Cardiac atrium fibroblast (primary cell): Measurements from ENCODE around the gene PRR20A. TPM values are rescaled to one million over a fixed set of nuclear protein-coding genes. Genes with fewer than 3 reads are reported as not detected.

Experiments used
- total RNA-seq: library from RNA; depleted of rRNA; stranded (reverse); fragments of >200 nt; gene quantifications from 2 replicates; pipeline ENCODE4 v1.2.3, GENCODE V29; 2015

The PRR20A gene
- total RNA-seq, result not detected in 2 replicates

DNA sequence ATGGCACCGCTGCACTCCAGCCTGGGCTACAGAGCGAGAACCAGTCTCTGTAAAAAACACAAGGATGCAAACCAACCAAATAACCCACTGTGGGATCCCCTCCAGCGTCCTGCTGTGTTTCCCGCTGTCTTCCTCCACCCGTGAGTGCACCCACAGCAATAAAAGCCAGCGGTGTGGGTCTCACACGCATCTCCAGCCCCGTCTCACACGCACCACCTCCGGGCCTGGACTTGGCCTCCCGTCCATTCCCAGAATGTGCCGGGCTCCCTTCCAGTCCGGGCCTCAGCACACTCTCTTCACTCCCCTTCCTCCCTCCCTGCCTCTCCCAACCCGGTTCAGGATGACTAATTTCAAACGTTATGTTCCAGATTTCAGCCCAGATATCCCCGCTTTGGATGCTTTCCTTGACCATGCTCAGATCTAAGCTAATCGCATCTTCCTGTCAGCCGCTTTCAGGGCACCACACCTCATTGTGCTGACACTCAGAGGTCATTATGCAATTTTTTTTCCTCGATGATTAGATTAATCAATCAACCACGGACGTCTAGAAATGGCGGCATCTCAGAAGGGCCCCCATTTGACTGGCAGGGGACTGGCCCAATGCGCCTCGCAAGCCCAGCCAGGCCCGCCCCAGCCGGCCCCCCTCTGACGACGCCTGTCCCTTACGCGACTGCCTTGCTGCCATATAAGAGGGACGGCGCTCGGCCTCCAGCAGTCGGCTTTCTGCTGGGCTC lies at the start of gene PRR20A:
TSS of gene PRR20A (plus strand) at position 684 of the 734 bp plus-strand sequence. CDS start 387 bp downstream, outside the sequence.

DNA sequence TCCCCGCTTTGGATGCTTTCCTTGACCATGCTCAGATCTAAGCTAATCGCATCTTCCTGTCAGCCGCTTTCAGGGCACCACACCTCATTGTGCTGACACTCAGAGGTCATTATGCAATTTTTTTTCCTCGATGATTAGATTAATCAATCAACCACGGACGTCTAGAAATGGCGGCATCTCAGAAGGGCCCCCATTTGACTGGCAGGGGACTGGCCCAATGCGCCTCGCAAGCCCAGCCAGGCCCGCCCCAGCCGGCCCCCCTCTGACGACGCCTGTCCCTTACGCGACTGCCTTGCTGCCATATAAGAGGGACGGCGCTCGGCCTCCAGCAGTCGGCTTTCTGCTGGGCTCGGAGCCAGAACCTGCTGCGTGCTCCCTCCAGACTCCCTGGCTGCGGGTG lies 6.5 kb downstream of the PRR20A start, which contains the start of gene PRR20B:
TSS of gene PRR20B (plus strand) at position 301 of the 400 bp plus-strand sequence. CDS start 387 bp downstream, outside the sequence.

DNA sequence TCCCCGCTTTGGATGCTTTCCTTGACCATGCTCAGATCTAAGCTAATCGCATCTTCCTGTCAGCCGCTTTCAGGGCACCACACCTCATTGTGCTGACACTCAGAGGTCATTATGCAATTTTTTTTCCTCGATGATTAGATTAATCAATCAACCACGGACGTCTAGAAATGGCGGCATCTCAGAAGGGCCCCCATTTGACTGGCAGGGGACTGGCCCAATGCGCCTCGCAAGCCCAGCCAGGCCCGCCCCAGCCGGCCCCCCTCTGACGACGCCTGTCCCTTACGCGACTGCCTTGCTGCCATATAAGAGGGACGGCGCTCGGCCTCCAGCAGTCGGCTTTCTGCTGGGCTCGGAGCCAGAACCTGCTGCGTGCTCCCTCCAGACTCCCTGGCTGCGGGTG lies 13.0 kb downstream of the PRR20A start, which contains the start of gene PRR20C:
TSS of gene PRR20C (plus strand) at position 301 of the 400 bp plus-strand sequence. CDS start 387 bp downstream, outside the sequence.

DNA sequence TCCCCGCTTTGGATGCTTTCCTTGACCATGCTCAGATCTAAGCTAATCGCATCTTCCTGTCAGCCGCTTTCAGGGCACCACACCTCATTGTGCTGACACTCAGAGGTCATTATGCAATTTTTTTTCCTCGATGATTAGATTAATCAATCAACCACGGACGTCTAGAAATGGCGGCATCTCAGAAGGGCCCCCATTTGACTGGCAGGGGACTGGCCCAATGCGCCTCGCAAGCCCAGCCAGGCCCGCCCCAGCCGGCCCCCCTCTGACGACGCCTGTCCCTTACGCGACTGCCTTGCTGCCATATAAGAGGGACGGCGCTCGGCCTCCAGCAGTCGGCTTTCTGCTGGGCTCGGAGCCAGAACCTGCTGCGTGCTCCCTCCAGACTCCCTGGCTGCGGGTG lies 19.6 kb downstream of the PRR20A start, which contains the start of gene PRR20D:
TSS of gene PRR20D (plus strand) at position 301 of the 400 bp plus-strand sequence. CDS start 387 bp downstream, outside the sequence.

DNA sequence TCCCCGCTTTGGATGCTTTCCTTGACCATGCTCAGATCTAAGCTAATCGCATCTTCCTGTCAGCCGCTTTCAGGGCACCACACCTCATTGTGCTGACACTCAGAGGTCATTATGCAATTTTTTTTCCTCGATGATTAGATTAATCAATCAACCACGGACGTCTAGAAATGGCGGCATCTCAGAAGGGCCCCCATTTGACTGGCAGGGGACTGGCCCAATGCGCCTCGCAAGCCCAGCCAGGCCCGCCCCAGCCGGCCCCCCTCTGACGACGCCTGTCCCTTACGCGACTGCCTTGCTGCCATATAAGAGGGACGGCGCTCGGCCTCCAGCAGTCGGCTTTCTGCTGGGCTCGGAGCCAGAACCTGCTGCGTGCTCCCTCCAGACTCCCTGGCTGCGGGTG lies 26.2 kb downstream of the PRR20A start, which contains the start of gene PRR20E:
TSS of gene PRR20E (plus strand) at position 301 of the 400 bp plus-strand sequence. CDS start 387 bp downstream, outside the sequence.

Other genes starting within 250 kb of the PRR20A start
- not detected in 2 replicates for gene PRR20B, start 6.6 kb downstream of the PRR20A start, total RNA-seq
- gene PRR20C, start 13.1 kb downstream of the PRR20A start, total RNA-seq, result not detected in 2 replicates
- not detected in 2 replicates for gene PRR20D, start 19.7 kb downstream of the PRR20A start, total RNA-seq
- gene PRR20E, start 26.3 kb downstream of the PRR20A start, total RNA-seq, result not detected in 2 replicates